GM12874 (cell line): ENCODE measurements around the gene ME3.

Source experiments
- CTCF ChIP-seq: IDR thresholded peaks from 2 replicates; pipeline ENCODE4 v1.5.1; 2011; ENCODE audit warnings: low read depth, mild to moderate bottlenecking, control low read depth, low read length, moderate library complexity; ENCODE audit not compliant: insufficient read depth

The ME3 gene

GRCh38 chr11:86702220-86702983 is 30.0 kb upstream of the ME3 start:
- no peak for TF ChIP-seq CTCF

- no peak for TF ChIP-seq CTCF
Measured at GRCh38 chr11:86699040-86699791, 26.8 kb upstream of the ME3 start.

- TF ChIP-seq CTCF = no peak
Measured at GRCh38 chr11:86698639-86699038, 26.2 kb upstream of the ME3 start.

GRCh38 chr11:86696451-86696850 is 24.0 kb upstream of the ME3 start:
- no peak for TF ChIP-seq CTCF

GRCh38 chr11:86696004-86696403 is 23.6 kb upstream of the ME3 start:
- TF ChIP-seq CTCF = no peak

GRCh38 chr11:86695373-86695772 is 23.0 kb upstream of the ME3 start:
- no peak for TF ChIP-seq CTCF

- no peak for TF ChIP-seq CTCF
Measured at GRCh38 chr11:86693518-86693917, 21.1 kb upstream of the ME3 start.
